CD4-positive, CD25-positive, alpha-beta regulatory T cell (primary cell): ENCODE results near the gene OR4D2. TPM values are rescaled to one million over a fixed set of nuclear protein-coding genes. Genes with fewer than 3 reads are reported as not detected.

ENCODE experiments used
- ATAC-seq, 2 donors: fragments of 150-1000 bp; cut with Tn5 transposase; one replicate each; pipeline ENCODE4 v1.10.0; 2021; ENCODE audit warnings: low read depth in 2 of 2, moderate number of reproducible peaks in 2 of 2, moderate library complexity in 1 of 2
- DNase-seq, 3 donors: peaks; one replicate each; pipeline versions ENCODE4 v3.0.0 to v3.0.0-alpha.2; 2012 to 2022; ENCODE audit warnings: mixed read lengths in 1 of 3
- H3K27ac ChIP-seq: one replicate; pipeline ENCODE4 v1.7.0; 2013; ENCODE audit warnings: mild to moderate bottlenecking, low read length; ENCODE audit not compliant: insufficient read depth, poor library complexity, severe bottlenecking
- H3K27me3 ChIP-seq: one replicate; pipeline ENCODE4 v1.7.0; 2013; ENCODE audit warnings: low read length; ENCODE audit not compliant: control insufficient read depth, insufficient read depth
- H3K36me3 ChIP-seq: one replicate; pipeline ENCODE4 v1.7.0; 2013; ENCODE audit warnings: mild to moderate bottlenecking, low read length, moderate library complexity; ENCODE audit not compliant: control insufficient read depth, insufficient read depth
- H3K4me1 ChIP-seq: 2 replicates; pipeline ENCODE4 v1.7.0; 2013; ENCODE audit warnings: mild to moderate bottlenecking, low read length; ENCODE audit not compliant: insufficient read depth, control insufficient read depth, poor library complexity, severe bottlenecking
- H3K4me3 ChIP-seq: one replicate; pipeline ENCODE4 v1.7.0; 2013; ENCODE audit warnings: low read depth, mild to moderate bottlenecking, low read length, moderate library complexity
- H3K9me3 ChIP-seq, 2 experiments: 1 replicate in 1 of 2; 2 replicates in 1 of 2; pipeline ENCODE4 v1.7.0; 2013; ENCODE audit warnings: low read length in 2 of 2, mild to moderate bottlenecking in 1 of 2, moderate library complexity in 1 of 2; ENCODE audit not compliant: control insufficient read depth in 2 of 2
- H3K27ac Mint-ChIP-seq, 3 donors: one replicate each; pipeline ENCODE4 v1.8.0; 2020 to 2022; ENCODE audit warnings: mild to moderate bottlenecking in 3 of 3, mixed read lengths in 3 of 3, moderate library complexity in 2 of 3
- H3K27me3 Mint-ChIP-seq: one replicate; pipeline ENCODE4 v1.8.0; 2022; ENCODE audit warnings: mild to moderate bottlenecking, mixed read lengths
- H3K36me3 Mint-ChIP-seq: one replicate; pipeline ENCODE4 v1.8.0; 2020; ENCODE audit warnings: mixed read lengths
- H3K4me1 Mint-ChIP-seq, 4 donors: one replicate each; pipeline ENCODE4 v1.8.0; 2020 to 2022; ENCODE audit warnings: mixed read lengths in 4 of 4, mild to moderate bottlenecking in 1 of 4
- H3K4me3 Mint-ChIP-seq, 4 donors: one replicate each; pipeline ENCODE4 v1.8.0; 2020 to 2022; ENCODE audit warnings: mild to moderate bottlenecking in 4 of 4, mixed read lengths in 4 of 4, moderate library complexity in 3 of 4
- H3K9me3 Mint-ChIP-seq, 7 donors: one replicate each; pipeline ENCODE4 v1.8.0; 2020 to 2022; ENCODE audit warnings: mixed read lengths in 7 of 7, mild to moderate bottlenecking in 3 of 7, moderate library complexity in 2 of 7
- polyA plus RNA-seq, 4 donors: library from polyadenylated mRNA; unstranded; fragments of 300-500 nt; fragmentation: Illumina TruSeq; gene quantifications; one replicate each; pipeline ENCODE4 v1.2.3, GENCODE V29; 2021
- total RNA-seq: library from RNA; stranded (reverse); gene quantifications from one replicate; pipeline ENCODE4 v1.2.3, GENCODE V29; 2022

OR4D2 gene
- total and polyA plus RNA-seq, 5 donors from 2014 or later: not detected

GRCh38 chr17:58210922-58211321, 44.1 kb downstream of the OR4D2 start:
- H3K4me1 Mint-ChIP-seq: no peaks in the 10 kb centered on the region
- H3K4me3 Mint-ChIP-seq: no peak overlapping the region
- Histone ChIP-seq H3K4me1 (no peaks in the 10 kb centered on the region), H3K27me3 (no peaks in the 10 kb centered on the region), H3K36me3 (peaks cover 52% of the 10 kb centered on the region), H3K4me3 (no peak overlapping the region), H3K27ac (no peak overlapping the region), H3K9me3 (no peaks in the 10 kb centered on the region)
- no peak overlapping the region for H3K27ac Mint-ChIP-seq
- H3K27me3 Mint-ChIP-seq: no peaks in the 10 kb centered on the region
- peaks cover 48% of the 10 kb centered on the region for H3K36me3 Mint-ChIP-seq
- DNase-seq: peak in 1 of 3 donors; percentile 8
- no peaks in the 10 kb centered on the region for H3K9me3 Mint-ChIP-seq
- no peak for ATAC-seq

GRCh38 chr17:58215685-58216084, 48.9 kb downstream of the OR4D2 start:
- peaks cover 27% of the 10 kb centered on the region for H3K36me3 Mint-ChIP-seq
- Histone ChIP-seq H3K9me3 (no peaks in the 10 kb centered on the region), H3K27me3 (no peaks in the 10 kb centered on the region), H3K4me1 (peaks cover 18% of the 10 kb centered on the region), H3K27ac (no peak overlapping the region), H3K4me3 (no peak overlapping the region), H3K36me3 (peaks cover 38% of the 10 kb centered on the region)
- H3K4me1 Mint-ChIP-seq: peaks cover 7 to 24% (median 16%) of the 10 kb centered on the region in 4 donors
- H3K4me3 Mint-ChIP-seq: peak overlapping the region in 1 of 4 donors; percentile 91
- no peak for ATAC-seq
- peaks cover 10% of the 10 kb centered on the region for H3K27me3 Mint-ChIP-seq
- peak overlapping the region in 1 of 3 donors; percentile 48 for H3K27ac Mint-ChIP-seq
- no peaks in the 10 kb centered on the region for H3K9me3 Mint-ChIP-seq
- DNase-seq: peak in 1 of 3 donors; percentile 12

- Histone ChIP-seq H3K9me3 (no peaks in the 10 kb centered on the region), H3K4me3 (no peak overlapping the region), H3K27me3 (no peaks in the 10 kb centered on the region), H3K27ac (peak overlapping the region; percentile 81), H3K4me1 (peaks cover 18% of the 10 kb centered on the region), H3K36me3 (peaks cover 26% of the 10 kb centered on the region)
- Mint-ChIP-seq H3K27me3 (peaks cover 10% of the 10 kb centered on the region), H3K27ac (peak overlapping the region in 2 of 3 donors; percentile 86 to 97), H3K4me1 (peaks cover 7 to 30% (median 16%) of the 10 kb centered on the region in 4 donors), H3K4me3 (peak overlapping the region; percentile 60 to 91 (median 78)), H3K36me3 (peaks cover 18% of the 10 kb centered on the region), H3K9me3 (no peaks in the 10 kb centered on the region)
- ATAC-seq: no peak
- DNase-seq: no peak
Measured at GRCh38 chr17:58217766-58218165, 51.0 kb downstream of the OR4D2 start.

GRCh38 chr17:58219007-58219788, 52.4 kb downstream of the OR4D2 start, which contains the start of gene MKS1:
Gene MKS1 (minus strand): TSS chr17:58219255. CDS start chr17:58219230, 25 bp downstream.
- Histone ChIP-seq H3K27me3 (peaks cover 1% of the 10 kb centered on the region), H3K9me3 (no peaks in the 10 kb centered on the region), H3K4me1 (peaks cover 18% of the 10 kb centered on the region), H3K27ac (peak within 1 kb of the TSS; percentile 81), H3K36me3 (peaks cover 12% of the 10 kb centered on the region), H3K4me3 (peak within 1 kb of the TSS; percentile 93)
- DNase-seq: peak; percentile 88 to 95 (median 95)
- H3K4me3 Mint-ChIP-seq: peak within 1 kb of the TSS; percentile 91 to 97 (median 96)
- H3K27ac Mint-ChIP-seq: peak within 1 kb of the TSS; percentile 96 to 98 (median 97)
- H3K36me3 Mint-ChIP-seq: peaks cover 6% of the 10 kb centered on the region
- H3K9me3 Mint-ChIP-seq: no peaks in the 10 kb centered on the region
- ATAC-seq: peak; percentile 97 to 98
- H3K27me3 Mint-ChIP-seq: peaks cover 16% of the 10 kb centered on the region
- H3K4me1 Mint-ChIP-seq: peaks cover 7 to 30% (median 16%) of the 10 kb centered on the region in 4 donors

GRCh38 chr17:58219789-58220183, 53.0 kb downstream of the OR4D2 start:
- peaks cover 7 to 30% (median 16%) of the 10 kb centered on the region in 4 donors for H3K4me1 Mint-ChIP-seq
- DNase-seq (no peak), ATAC-seq (no peak)
- peak overlapping the region; percentile 96 to 98 (median 97) for H3K27ac Mint-ChIP-seq
- H3K36me3 Mint-ChIP-seq: peaks cover 6% of the 10 kb centered on the region
- Histone ChIP-seq H3K4me1 (peaks cover 18% of the 10 kb centered on the region), H3K4me3 (peak overlapping the region; percentile 93), H3K27me3 (peaks cover 1% of the 10 kb centered on the region), H3K36me3 (peaks cover 8% of the 10 kb centered on the region), H3K9me3 (no peaks in the 10 kb centered on the region), H3K27ac (peak overlapping the region; percentile 81)
- no peaks in the 10 kb centered on the region for H3K9me3 Mint-ChIP-seq
- H3K4me3 Mint-ChIP-seq: peak overlapping the region; percentile 91 to 97 (median 96)
- H3K27me3 Mint-ChIP-seq: peaks cover 19% of the 10 kb centered on the region

Other genes with a start within 250 kb of the OR4D2 start
- not detected for gene CUEDC1, start 211.6 kb upstream of the OR4D2 start, total RNA-seq
- not detected for gene CUEDC1, start 211.6 kb upstream of the OR4D2 start, polyA plus RNA-seq
- 50.9 TPM for gene VEZF1, start 178.7 kb upstream of the OR4D2 start, total RNA-seq
- 10 to 100 TPM; 44.6 to 51.3 (median 48.1) TPM for gene VEZF1, start 178.7 kb upstream of the OR4D2 start, polyA plus RNA-seq
- gene SRSF1, start 159.7 kb upstream of the OR4D2 start, total RNA-seq: 114 TPM
- 10 to 100 TPM; 46.1 to 51.9 (median 49.7) TPM for gene SRSF1, start 159.7 kb upstream of the OR4D2 start, polyA plus RNA-seq
- gene DYNLL2, start 83.6 kb upstream of the OR4D2 start, total RNA-seq: 37.4 TPM
- 1 to 10 TPM in 2 of 4 donors, under 1 TPM in 2; 0.57 to 1.7 (median 1.0) TPM for gene DYNLL2, start 83.6 kb upstream of the OR4D2 start, polyA plus RNA-seq
- 0.42 TPM for gene OR4D1, start 18.6 kb upstream of the OR4D2 start, total RNA-seq
- 1 to 10 TPM in 1 of 4 donors, under 1 TPM in 3; 0.54 to 1.1 (median 0.81) TPM for gene OR4D1, start 18.6 kb upstream of the OR4D2 start, polyA plus RNA-seq
- gene EPX, start 25.7 kb downstream of the OR4D2 start, total RNA-seq: not detected
- gene EPX, start 25.7 kb downstream of the OR4D2 start, polyA plus RNA-seq: not detected
- gene MKS1, start 52.3 kb downstream of the OR4D2 start, total RNA-seq: 6.2 TPM
- gene MKS1, start 52.3 kb downstream of the OR4D2 start, polyA plus RNA-seq: 10 to 100 TPM in 3 of 4 donors, 1 to 10 TPM in 1; 8.1 to 13.4 (median 11.2) TPM
- gene LPO, start 71.6 kb downstream of the OR4D2 start, total RNA-seq: 0.15 TPM
- under 1 TPM in 1 of 4 donors, not detected in 3; 0.08 TPM for gene LPO, start 71.6 kb downstream of the OR4D2 start, polyA plus RNA-seq
- not detected for gene MPO, start 114.0 kb downstream of the OR4D2 start, total RNA-seq
- under 1 TPM in 1 of 4 donors, not detected in 3; 0.19 TPM for gene MPO, start 114.0 kb downstream of the OR4D2 start, polyA plus RNA-seq
- gene TSPOAP1, start 161.8 kb downstream of the OR4D2 start, total RNA-seq: 47.4 TPM
- 1 to 10 TPM in 2 of 4 donors, under 1 TPM in 2; 0.73 to 1.6 (median 0.92) TPM for gene TSPOAP1, start 161.8 kb downstream of the OR4D2 start, polyA plus RNA-seq
- gene SUPT4H1, start 185.2 kb downstream of the OR4D2 start, total RNA-seq: 52.6 TPM
- gene SUPT4H1, start 185.2 kb downstream of the OR4D2 start, polyA plus RNA-seq: 100 to 1,000 TPM; 123 to 177 (median 136) TPM